NCI-H146 (cell line): ENCODE data around the gene CREB3L4.

Experiments
- DNase-seq: peaks from one replicate; lab custom pipeline; 2025; lab: John Stamatoyannopoulos, UW

The CREB3L4 gene

DNA sequence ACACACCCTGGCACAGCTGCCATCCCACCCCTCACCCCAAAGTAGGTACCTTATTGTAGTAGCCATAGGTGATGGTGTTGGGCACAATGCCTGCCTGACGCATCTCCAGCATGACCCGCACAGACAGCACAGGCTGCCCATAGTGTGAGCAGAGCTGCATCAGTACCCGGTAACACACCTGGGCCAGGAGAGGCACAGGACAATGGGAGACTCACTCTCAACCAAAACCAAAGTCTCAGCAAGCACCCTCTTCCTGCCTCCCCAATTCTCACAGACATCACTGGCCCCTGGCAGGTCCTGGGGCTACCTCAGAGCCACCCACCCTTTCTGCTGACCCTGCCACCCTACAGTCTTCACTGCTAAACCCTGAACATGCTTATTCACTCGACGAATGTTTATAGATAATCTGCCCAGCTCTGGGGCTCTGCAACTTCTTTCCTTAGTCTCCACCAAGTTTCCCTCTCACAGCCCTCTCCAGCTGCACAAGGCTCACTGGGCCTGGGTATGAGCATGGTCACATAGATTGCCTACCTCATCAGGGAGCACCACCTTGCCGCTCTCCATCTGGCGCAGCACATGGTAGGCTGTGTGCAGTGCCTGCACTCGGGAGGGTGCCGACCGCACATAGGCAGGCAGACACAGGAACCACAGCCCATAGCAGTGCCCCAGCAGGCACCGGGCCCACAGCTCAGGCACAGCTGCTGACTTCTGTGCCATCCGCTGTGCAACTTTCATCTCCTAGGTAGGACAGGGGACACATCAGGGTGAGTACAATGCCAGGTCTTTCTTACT lies 31.5 kb upstream of the CREB3L4 start:
- DNase-seq = no peak

DNA sequence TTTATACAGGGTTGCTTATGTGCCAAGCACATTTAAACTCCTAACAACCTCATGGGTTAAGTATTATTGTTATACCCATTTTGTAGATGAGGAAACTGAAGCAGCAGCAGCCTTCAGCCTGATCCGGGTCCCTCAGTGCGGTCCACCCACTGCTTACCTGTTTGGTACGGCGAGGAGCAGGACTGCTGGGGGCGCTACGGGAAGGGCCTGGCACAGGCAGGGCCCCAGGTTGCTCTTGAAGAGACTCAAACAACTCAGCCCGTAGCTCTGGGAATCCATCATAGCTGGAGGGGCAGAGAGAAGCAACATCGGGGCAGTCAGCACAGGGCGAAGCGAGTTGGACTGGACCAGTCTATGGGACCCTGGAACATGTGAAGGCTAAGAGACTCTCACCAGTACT lies 30.4 kb upstream of the CREB3L4 start:
- DNase-seq = no peak

DNA sequence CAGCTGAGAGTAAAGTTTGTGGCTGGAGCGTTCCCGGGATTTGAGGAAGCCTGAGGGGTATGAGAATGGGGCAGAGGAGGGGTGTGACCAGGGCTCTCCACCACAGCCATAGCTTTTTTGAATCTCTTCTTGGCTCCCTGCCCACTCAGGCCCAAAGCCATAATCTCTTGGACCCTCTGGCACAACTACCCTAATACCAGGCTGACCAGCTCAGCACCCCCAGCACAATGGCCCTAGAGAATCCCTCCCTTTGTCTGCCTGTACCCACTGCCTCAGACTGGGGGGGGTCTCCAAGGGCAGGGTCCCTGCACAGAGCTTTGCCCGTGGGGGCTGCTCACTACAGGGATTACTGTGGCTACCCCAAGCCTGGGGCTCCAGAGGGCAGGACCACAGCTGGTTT lies 28.7 kb upstream of the CREB3L4 start:
- no peak for DNase-seq

DNA sequence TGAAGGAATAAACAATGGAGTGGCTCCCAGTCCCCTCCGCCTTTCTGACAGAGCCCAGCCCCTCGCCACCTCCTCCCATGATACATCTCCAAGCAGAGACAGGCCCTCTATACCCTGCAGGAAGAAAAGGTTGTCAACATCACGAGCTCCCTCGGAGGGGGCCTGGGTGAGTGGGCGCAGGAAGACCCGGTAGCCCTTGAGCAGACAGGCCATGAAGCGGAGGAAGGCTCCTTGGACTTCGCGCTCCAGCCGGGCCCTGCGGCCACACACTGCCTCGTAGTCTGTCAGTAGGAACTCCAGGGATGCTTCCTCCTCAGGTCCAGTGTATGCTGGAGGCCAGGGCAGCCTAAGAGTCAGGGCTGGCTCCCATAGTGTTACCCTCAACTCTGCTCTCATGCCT lies 28.2 kb upstream of the CREB3L4 start:
- no peak for DNase-seq

DNA sequence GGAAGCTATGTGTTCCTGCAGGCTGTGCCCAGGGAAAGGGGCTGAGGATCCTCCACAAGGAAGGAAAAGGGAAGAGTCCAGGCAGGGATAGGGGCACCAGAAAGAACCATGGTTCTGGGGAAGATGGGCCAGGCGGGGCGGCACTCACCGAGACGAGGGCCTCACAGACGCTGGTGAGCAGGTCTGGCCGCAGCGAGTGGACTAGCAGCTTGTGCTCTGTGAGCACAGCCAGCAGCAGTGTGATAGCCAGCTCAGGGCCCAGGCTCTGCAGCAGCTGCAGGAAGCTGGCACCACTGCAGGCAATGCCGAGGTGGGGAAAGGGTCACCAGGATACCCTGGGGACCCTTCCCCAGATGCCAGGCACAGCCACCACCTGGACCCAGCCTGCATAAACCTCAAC lies 26.9 kb upstream of the CREB3L4 start:
- DNase-seq = no peak

- no peak for DNase-seq
Measured at GRCh38 chr1:153941826-153942725, 25.6 kb upstream of the CREB3L4 start.

- DNase-seq = no peak
Measured at GRCh38 chr1:153942766-153943549, 24.7 kb upstream of the CREB3L4 start.

GRCh38 chr1:153944005-153944826 lies 23.5 kb upstream of the CREB3L4 start:
- DNase-seq = no peak

GRCh38 chr1:153944827-153945117 lies 22.9 kb upstream of the CREB3L4 start:
- DNase-seq = no peak

GRCh38 chr1:153945131-153945794 lies 22.4 kb upstream of the CREB3L4 start:
- peak; percentile 44 for DNase-seq

- DNase-seq = peak; percentile 47
Measured at GRCh38 chr1:153945795-153946621, 21.7 kb upstream of the CREB3L4 start.

DNA sequence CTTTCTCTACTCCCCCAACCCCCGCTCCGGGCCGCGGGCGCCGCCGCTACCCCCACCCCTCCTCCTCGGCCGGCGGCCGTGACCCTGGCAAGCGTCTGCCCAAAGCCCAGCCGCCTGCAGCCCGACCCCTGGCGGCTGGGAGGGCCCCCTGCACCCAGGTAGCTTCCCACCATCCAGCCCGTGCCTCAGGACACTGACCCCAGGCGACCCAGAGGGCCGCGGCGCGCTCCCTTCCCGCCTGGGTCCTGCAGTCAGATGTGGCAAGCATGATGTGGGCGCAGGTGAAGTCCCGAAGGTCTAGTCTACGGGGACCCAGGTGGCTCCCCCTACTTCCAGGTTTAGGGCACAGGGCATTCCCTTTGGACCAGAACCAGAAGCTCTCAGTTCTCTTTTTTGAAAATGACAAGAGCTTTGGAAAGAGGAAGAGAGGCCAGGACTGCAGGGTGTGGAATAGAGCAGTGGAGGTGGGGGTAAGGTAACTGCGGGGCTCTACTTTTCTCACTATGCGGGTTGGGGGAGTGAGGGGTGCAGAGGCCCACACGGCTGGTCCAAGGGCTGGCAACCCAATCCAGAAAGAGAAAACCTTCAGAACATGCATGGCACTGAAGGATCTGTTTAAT lies 21.0 kb upstream of the CREB3L4 start, which contains the start of gene DENND4B:
Gene DENND4B (minus strand): TSS at position 97 of the 620 bp plus-strand sequence. CDS start 2,344 bp downstream, outside the sequence.
- peak; percentile 80 for DNase-seq

GRCh38 chr1:153951183-153951582 lies 16.5 kb upstream of the CREB3L4 start:
- DNase-seq = no peak

DNA sequence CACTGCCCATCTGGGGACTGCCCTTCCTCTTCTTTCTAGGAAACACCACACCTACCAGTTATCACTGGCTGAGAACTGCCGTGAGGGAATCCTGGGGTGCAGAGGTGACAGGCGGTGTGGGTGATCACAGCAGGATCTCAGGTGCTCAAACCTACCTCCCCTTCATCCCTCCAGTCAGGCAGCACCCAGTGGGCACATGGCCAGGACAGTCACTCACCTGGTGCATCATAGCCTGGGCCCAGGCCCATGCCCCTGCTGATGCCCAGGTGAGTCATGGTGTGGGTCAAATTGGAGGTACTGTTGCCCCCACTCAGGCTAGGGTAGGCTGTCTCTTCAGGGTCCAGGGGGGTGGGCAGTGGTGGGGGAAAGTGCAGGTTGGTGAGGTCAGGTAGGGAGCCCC lies 15.9 kb upstream of the CREB3L4 start:
- no peak for DNase-seq

DNA sequence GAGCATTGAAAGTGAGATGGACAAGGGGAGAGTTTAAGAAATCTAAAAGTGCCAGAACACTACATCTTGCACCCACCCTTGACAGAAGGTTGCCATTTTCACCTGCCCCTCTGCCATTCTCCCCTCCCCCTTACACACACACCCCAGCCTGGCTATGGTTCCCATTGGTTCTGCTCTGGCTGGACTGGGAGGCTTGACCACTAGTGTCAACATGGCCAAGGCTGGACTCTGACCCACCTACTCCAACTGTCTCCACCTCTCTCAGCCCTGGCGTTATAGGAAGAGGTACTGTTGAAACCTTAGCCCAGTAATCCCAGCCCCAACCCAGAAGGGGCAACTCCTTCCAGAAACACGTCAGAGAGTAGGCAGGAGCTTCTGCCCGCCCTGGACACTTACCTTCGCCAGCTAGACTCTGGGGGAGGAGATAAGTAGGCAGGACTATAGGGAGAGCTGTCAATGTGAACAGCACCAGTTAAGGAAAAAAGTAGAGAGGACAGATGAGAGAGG lies 13.8 kb upstream of the CREB3L4 start:
- DNase-seq = no peak

DNA sequence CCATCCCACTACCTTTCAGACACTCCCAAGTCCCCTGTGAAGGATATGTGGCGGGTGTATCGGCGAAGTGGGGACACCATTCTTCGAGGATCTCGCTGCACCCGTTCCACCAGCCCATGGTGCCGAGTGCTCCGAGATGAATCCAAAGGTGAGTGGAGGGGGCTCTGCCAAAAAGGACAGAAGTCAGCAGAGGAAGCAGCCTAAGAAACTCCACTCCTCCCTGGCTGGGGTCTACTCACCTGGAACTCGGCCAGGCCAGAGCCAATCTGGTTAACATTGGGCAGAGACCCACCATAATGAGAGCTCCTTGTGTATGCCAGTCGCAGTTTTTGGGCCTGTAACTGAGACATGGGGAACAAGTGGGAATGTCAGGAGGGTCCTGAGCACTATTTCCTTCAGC lies 12.9 kb upstream of the CREB3L4 start:
- DNase-seq = no peak

GRCh38 chr1:153956997-153957715 lies 10.5 kb upstream of the CREB3L4 start:
- DNase-seq = no peak

- DNase-seq = peak; percentile 23
Measured at GRCh38 chr1:153957744-153958110, 10.0 kb upstream of the CREB3L4 start.
